ENCODE results near the gene ZNF407.

GRCh38 chr18:74876630-74877243 lies 279.1 kb downstream of the ZNF407 start:
- no peak for TF ChIP-seq CTCF (IDR thresholded peaks at IDR 0.05)
- TF ChIP-seq POLR2A (IDR thresholded peaks at IDR 0.05) = no peak
- TF ChIP-seq EP300 (IDR thresholded peaks at IDR 0.05) = no peak
- no peak for TF ChIP-seq POLR2AphosphoS5 (IDR thresholded peaks at IDR 0.05)

Data from gastroesophageal sphincter (tissue), 3 donors.